Small intestine (tissue), 7 donors: Measurements from ENCODE around the gene FAM78A. TPM values are rescaled to one million over a fixed set of nuclear protein-coding genes. Genes with fewer than 3 reads are reported as not detected.

Experiments
- DNase-seq, 2 donors: peaks; one replicate each; pipeline versions ENCODE4 v3.0.0 to v3.0.0-alpha.2; 2013
- FAIRE-seq: peaks from 2 replicates; lab custom pipeline; 2012; peaks lifted over from hg19 to GRCh38; lab: Jason Lieb, UNC
- H3K27ac ChIP-seq, 3 donors: one replicate each; pipeline ENCODE4 v1.5.1; 2013; ENCODE audit warnings: low read length in 2 of 3, mild to moderate bottlenecking in 2 of 3, control low read depth in 1 of 3, inconsistent platforms in 1 of 3, low read depth in 1 of 3, moderate library complexity in 1 of 3
- H3K27me3 ChIP-seq, 3 donors: one replicate each; pipeline ENCODE4 v1.6.1; 2013; ENCODE audit warnings: low read length in 3 of 3, inconsistent platforms in 1 of 3; ENCODE audit not compliant: control insufficient read depth in 3 of 3, insufficient read depth in 3 of 3
- H3K36me3 ChIP-seq, 3 donors: one replicate each; pipeline ENCODE4 v1.6.1; 2013; ENCODE audit warnings: low read length in 3 of 3, inconsistent platforms in 1 of 3, low read depth in 1 of 3, mild to moderate bottlenecking in 1 of 3, moderate library complexity in 1 of 3; ENCODE audit not compliant: control insufficient read depth in 3 of 3, insufficient read depth in 2 of 3
- H3K4me1 ChIP-seq, 3 donors: one replicate each; pipeline ENCODE4 v1.6.1; 2013; ENCODE audit warnings: low read length in 2 of 3, inconsistent platforms in 1 of 3, low read depth in 1 of 3, mild to moderate bottlenecking in 1 of 3, moderate library complexity in 1 of 3; ENCODE audit not compliant: control insufficient read depth in 3 of 3, insufficient read depth in 2 of 3
- H3K4me3 ChIP-seq, 3 donors: one replicate each; pipeline ENCODE4 v1.5.1; 2013; ENCODE audit warnings: low read length in 3 of 3, control low read depth in 1 of 3, inconsistent platforms in 1 of 3, low read depth in 1 of 3, mild to moderate bottlenecking in 1 of 3, moderate library complexity in 1 of 3
- H3K9me3 ChIP-seq, 2 donors: one replicate each; pipeline ENCODE4 v1.6.1; 2013; ENCODE audit warnings: low read depth in 1 of 2, low read length in 1 of 2; ENCODE audit not compliant: control insufficient read depth in 2 of 2, insufficient read depth in 1 of 2
- WGBS, 3 donors: extraction: QIAGEN DNeasy Blood & Tissue Kit; methylation state at CpG; one replicate each; pipeline ENCODE4 v1.1.7; 2013; 5-methylcytosine and 5-hydroxymethylcytosine counted together
- polyA plus RNA-seq, 4 donors: library from polyadenylated mRNA; stranded (reverse) in 3 of 4; unstranded in 1 of 4; fragments of 200-250 nt in 3 of 4; fragments of 120-200 nt in 1 of 4; gene quantifications; one replicate each; pipeline versions ENCODE4 v1.2.1 to v1.2.3, GENCODE V29; 2013
- donor health status: healthy with polysubstance abuse.
- donor health status: control.
- donor health status: control.
- donor health status: Bipolar disorder and iron deficiency.
- donor health status: healthy.

FAM78A gene
- polyA plus RNA-seq, 4 donors: 0.89 to 3.2 (median 2.0) TPM

DNA sequence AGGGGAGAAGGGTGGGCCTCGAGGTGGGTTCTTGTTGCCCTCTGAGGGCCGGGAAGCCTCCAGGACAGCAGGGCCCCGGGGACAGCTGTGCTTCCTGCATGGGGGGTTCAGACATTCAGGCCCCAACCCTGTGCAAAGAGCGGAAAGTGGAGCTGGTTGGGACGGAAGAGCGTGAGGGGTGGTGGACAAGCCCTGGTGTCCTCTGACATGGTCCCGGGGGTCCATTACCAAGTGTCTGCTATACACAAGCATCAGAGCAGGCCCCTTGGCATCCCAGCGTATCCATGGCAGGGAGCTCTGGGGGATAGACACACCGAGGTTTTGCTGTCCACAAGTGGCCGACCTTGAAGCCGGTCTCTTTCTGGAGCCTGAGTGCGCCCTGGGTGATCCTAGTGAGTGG, 22.5 kb upstream of the FAM78A start:
- H3K4me1 ChIP-seq: no peaks in the 10 kb centered on the region
- H3K4me3 ChIP-seq: no peak overlapping the region
- peaks cover 0 to 3% of the 10 kb centered on the region in 2 donors for H3K9me3 ChIP-seq
- FAIRE-seq (no peak), DNase-seq (no peak)
- H3K36me3 ChIP-seq: no peaks in the 10 kb centered on the region
- no peak overlapping the region for H3K27ac ChIP-seq
- 84 to 92% (median 88%) methylated on average over 12 of the region's 12 CpGs for WGBS, 3 donors
- no peaks in the 10 kb centered on the region for H3K27me3 ChIP-seq

DNA sequence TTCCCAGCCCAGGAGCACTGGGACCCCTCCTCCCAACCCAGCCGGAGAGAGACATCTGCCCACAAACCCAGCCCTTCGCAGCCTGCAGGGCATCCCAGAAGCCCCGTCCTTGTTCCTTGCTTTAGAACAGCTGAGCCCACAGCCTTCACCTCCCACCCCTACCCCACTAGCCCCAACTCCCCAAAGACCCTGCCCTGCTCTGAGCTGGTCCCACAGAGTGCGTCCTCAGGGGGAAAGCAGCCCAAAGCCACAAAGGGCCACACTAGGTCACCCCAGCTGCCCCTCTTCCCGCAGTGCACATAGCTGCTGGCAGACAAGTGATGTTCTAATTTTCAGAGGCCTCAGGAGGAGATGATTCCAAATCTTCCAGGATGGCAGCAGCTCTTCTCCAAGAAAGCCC, 22.0 kb upstream of the FAM78A start:
- H3K4me1 ChIP-seq: no peaks in the 10 kb centered on the region
- 79 to 88% (median 79%) methylated on average over 5 of the region's 5 CpGs for WGBS, 3 donors
- H3K36me3 ChIP-seq: no peaks in the 10 kb centered on the region
- no peak for FAIRE-seq
- H3K4me3 ChIP-seq: no peak overlapping the region
- H3K27me3 ChIP-seq: no peaks in the 10 kb centered on the region
- DNase-seq: no peak
- H3K9me3 ChIP-seq: peaks cover 0 to 3% of the 10 kb centered on the region in 2 donors
- no peak overlapping the region for H3K27ac ChIP-seq

DNA sequence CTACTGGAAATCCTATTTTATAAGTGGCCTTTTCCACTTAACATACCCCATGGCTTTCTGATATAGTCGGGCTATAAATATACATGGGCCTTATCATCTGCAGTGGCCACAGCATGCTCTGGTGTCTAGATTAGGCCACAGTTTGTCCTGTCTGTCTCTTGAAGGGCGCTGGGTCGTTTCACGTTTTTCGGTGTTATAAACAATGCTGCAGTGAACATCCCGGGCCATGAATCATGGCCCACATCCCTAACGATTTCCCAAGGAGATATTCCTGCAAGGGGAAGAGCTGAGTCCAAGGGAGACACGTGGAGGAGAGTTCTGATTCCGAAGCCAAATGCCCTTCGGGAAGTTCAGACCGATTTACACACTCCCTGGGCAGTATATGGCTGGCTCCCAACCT, 21.6 kb upstream of the FAM78A start:
- no peak overlapping the region for H3K27ac ChIP-seq
- H3K36me3 ChIP-seq: no peaks in the 10 kb centered on the region
- H3K9me3 ChIP-seq: peaks cover 0 to 3% of the 10 kb centered on the region in 2 donors
- H3K4me1 ChIP-seq: no peaks in the 10 kb centered on the region
- FAIRE-seq (no peak), DNase-seq (no peak)
- no peak overlapping the region for H3K4me3 ChIP-seq
- 71 to 76% (median 71%) methylated on average over 11 of the region's 11 CpGs for whole genome bisulfite sequencing, 3 donors
- no peaks in the 10 kb centered on the region for H3K27me3 ChIP-seq

DNA sequence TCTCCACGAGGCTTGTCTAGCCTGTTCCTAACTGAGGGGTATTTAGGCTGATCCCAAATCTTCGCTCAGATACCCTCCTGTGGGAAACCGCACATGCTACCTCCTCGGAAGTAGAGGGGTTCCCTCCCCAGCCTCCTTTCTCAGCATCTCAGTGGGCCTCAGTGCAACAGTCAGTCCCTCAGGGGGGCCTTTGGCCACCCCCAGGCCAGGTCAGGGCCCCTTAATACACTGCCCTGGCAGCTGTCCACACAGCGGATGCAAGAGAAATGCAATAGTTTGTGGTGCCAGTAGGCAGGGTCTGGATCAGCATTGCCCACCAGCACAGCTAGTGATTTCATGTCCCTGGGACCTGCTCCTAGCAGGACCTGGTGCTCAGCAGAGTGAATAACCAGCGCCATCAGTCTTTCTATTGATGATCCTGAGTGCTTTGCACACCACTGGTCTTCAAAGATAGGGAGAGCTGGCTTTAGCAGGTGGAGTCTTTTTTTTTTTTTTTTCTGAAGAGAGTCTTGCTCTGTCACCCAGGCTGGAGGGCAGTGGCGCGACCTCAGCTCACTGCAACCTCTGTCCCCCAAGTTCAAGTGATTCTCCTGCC, 20.7 kb upstream of the FAM78A start:
- Histone ChIP-seq H3K4me1 (no peaks in the 10 kb centered on the region), H3K27me3 (no peaks in the 10 kb centered on the region), H3K4me3 (no peak overlapping the region), H3K27ac (no peak overlapping the region), H3K36me3 (no peaks in the 10 kb centered on the region), H3K9me3 (peaks cover 0 to 3% of the 10 kb centered on the region in 2 donors)
- 77 to 87% (median 79%) methylated on average over 8 of the region's 8 CpGs for WGBS, 3 donors
- FAIRE-seq (no peak), DNase-seq (no peak)

DNA sequence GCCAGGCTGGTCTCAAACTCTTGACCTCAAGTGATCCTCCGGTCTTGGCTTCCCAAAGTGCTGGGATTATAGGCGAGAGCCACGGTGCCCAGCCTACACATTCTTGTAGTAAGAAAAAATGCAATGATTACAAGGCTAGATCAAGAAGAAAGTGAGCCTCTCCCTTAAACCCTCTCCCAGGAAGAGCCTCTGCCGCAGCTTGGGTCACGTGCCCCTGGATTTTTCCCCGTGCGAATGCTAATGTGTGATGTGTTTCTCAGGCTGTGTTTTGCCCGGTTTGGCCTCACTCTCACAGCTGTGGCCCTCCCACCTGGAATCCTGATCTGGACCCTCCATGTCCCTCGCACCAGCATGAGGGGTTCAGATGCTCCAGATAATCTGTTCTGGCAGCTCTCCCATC, 20.1 kb upstream of the FAM78A start:
- Histone ChIP-seq H3K4me1 (no peaks in the 10 kb centered on the region), H3K9me3 (peaks cover 0 to 3% of the 10 kb centered on the region in 2 donors), H3K27ac (no peak overlapping the region), H3K36me3 (no peaks in the 10 kb centered on the region), H3K27me3 (no peaks in the 10 kb centered on the region), H3K4me3 (no peak overlapping the region)
- FAIRE-seq (no peak), DNase-seq (no peak)
- 74 to 80% (median 74%) methylated on average over 9 of the region's 9 CpGs for WGBS, 3 donors

DNA sequence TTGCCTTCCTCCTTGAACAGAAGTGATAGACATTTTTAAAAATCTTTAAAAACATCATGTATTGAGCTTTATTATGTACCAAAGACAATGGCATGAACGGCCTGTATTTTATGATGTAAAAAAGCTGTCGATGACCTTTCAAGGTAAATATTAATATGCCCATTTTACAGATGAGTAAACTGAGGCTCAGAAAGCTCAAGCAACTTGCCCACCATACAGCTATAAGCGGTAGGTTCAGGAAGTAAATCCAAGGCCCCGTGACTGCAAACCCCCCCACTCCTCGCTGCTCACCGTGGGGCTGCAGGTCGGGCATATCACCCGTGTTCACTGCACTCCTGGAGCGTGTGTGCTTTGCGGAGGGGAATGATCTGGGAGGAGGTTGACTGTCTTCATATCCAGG, 16.6 kb upstream of the FAM78A start:
- WGBS, 3 donors: 91 to 94% (median 92%) methylated on average over 10 of the region's 10 CpGs
- Histone ChIP-seq H3K27me3 (no peaks in the 10 kb centered on the region), H3K27ac (no peak overlapping the region), H3K9me3 (no peaks in the 10 kb centered on the region), H3K4me3 (no peak overlapping the region), H3K4me1 (no peaks in the 10 kb centered on the region), H3K36me3 (no peaks in the 10 kb centered on the region)
- DNase-seq (no peak), FAIRE-seq (no peak)

DNA sequence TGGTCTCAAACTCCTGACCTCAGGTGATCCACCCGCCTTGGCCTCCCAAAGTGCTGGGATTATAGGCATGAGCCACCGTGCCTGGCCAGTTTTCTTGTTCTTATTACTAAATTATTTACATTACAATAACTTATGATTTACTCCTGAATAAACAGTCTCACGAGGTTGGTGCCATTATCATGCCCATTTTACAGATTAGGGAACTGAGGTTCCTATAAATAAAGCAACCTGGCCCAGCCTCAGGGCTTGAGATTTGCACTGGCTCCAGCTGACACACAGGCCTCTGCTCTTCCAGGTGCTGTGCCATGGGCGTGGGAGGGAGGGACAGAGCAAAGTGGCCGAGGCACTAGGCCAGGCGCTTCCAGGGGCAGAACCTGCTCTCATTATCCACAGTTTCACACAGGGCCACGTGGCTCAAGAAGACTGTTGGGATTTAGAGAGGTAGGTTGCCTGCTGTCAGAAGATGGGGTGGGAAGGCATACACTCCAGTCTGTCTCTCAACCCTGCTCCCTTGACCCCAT, 15.5 kb upstream of the FAM78A start:
- H3K9me3 ChIP-seq: no peaks in the 10 kb centered on the region
- no peak for DNase-seq
- no peaks in the 10 kb centered on the region for H3K27me3 ChIP-seq
- FAIRE-seq: no peak
- H3K27ac ChIP-seq: no peak overlapping the region
- no peaks in the 10 kb centered on the region for H3K4me1 ChIP-seq
- H3K36me3 ChIP-seq: no peaks in the 10 kb centered on the region
- H3K4me3 ChIP-seq: no peak overlapping the region
- 55 to 76% (median 63%) methylated on average over 7 of the region's 7 CpGs for WGBS, 3 donors

DNA sequence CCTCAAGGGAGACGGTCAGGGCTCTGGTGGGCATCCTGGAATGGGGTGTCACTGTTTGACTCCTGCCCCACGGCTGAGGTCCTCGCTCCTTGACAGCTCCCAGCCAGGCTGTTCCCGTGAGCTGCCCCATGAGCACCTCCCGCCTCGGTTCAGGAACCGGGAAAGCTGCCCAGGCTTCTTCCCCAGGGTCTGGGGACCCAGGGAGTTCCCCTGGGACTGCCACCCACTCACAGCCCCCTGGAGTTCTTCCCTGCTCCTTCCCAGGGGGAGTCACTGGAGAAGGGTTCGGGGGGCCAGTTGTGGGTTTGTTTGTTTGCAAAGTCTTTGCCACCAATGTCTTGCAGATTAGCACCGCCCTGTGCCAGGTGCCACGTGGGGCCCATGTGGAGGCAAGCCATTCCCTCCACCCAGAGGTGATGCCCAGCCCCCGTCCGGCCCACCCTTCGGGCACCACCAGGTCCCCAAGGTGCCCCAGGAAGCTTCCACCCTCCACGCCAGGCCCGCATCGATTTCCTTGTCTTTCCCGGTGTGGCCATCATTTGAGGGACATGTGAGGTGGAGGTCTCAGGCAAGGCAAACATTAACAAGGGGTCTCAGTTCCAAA, 14.6 kb upstream of the FAM78A start:
- Histone ChIP-seq H3K4me1 (no peaks in the 10 kb centered on the region), H3K4me3 (no peak overlapping the region), H3K27me3 (no peaks in the 10 kb centered on the region), H3K36me3 (no peaks in the 10 kb centered on the region), H3K27ac (no peak overlapping the region), H3K9me3 (no peaks in the 10 kb centered on the region)
- WGBS, 3 donors: 74 to 83% (median 77%) methylated on average over 17 of the region's 17 CpGs
- no peak for DNase-seq
- FAIRE-seq: no peak
